HG02938 (cell line): ENCODE data around the gene CCDC92B.

Experiments used
- ATAC-seq: cut with Tn5 transposase; IDR thresholded peaks from one replicate; pipeline ENCODE4 v1.9.1; 2021; ENCODE audit warnings: mild to moderate bottlenecking, moderate library complexity; ENCODE audit not compliant: unreplicated experiment

CCDC92B gene

DNA sequence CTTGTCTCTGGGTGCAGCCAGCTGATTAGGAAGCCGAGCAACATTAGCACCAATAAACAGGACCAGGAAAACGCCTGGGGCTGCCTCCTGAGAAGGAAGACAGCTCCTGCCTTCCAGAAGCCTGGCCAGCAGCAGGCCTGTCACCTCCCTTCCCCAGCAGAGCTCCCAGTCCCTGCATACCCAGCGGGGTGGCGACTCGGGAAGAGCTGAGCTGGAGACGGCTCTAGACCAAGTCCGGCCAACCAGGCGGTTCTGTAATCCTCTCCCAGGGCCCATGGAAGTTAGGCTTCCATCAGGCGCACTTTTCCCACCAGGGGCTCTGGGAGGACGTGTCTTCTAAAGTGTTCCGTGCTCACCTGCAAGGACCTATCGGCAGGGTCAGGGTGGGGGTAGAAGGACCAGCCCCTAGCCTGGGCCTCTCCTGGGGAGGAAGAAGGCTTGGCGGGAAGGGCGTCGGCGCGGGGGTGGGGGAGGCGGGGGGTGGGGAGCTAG lies 25.9 kb downstream of the CCDC92B start:
- ATAC-seq = no peak

DNA sequence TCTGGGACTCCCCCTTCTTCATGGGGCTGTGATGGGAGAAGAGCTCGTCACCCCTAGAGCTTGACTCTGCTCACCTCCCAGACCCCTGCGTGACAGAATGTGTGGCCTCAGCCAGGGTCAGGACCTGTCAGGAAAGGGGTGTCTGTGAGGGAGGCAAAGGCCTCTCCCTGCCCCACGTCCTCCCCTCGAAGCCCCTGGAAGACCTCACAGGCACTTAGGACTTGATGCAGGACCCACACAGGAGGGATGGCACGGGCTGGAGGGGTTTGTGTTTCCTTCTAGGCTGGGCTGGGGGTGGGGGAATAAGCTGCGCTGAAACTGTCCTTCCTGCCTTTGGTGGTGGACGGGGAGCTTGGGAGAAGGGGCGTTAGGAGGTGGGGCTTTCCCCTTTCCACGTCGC lies 26.8 kb downstream of the CCDC92B start:
- ATAC-seq = no peak

- no peak for ATAC-seq
Observed at GRCh38 chr17:2721603-2722002, 27.8 kb downstream of the CCDC92B start.

- ATAC-seq = no peak
Observed at GRCh38 chr17:2719861-2720260, 29.6 kb downstream of the CCDC92B start.

GRCh38 chr17:2718150-2718938 lies 31.1 kb downstream of the CCDC92B start:
- no peak for ATAC-seq

GRCh38 chr17:2716649-2717048 lies 32.8 kb downstream of the CCDC92B start:
- ATAC-seq = no peak

GRCh38 chr17:2713881-2714280 lies 35.6 kb downstream of the CCDC92B start:
- ATAC-seq = no peak

DNA sequence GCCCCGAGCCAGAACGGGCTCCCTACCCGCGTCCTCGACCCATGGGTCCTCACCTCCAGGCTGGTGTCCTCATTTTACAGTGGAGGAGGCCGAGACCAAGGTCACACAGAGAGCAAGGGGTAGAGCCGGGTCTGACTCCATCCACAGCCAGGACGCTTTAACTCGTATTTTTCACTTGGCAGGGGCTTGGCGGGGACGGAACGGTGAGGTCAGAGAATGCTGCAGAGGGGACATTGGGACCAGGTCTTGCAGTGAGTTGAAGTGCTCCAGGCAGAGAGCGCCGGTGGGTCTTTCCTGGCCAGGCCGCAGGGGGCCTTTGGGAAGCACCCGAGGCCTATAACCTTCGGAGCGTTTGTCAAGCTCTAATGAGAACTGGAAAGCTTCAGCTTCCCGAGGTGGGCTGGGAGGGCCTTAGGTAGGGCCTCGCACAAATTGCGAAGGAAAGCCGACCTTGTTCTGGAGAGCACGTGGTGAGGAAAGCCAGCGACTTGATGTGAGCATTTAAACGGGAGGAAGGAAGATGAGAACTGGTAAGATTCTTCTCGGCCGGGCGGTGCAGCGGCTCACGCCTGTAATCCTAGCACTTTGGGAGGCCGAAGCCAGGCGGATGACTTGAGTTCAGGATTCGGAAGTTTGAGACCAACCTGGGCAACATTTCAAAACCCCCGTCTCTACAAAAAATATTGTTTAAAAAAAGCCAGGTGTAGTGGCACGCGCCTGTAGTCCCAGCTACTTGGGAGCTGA lies 37.0 kb downstream of the CCDC92B start:
- ATAC-seq = no peak

- peak; percentile 65 for ATAC-seq
Observed at GRCh38 chr17:2711608-2712299, 37.7 kb downstream of the CCDC92B start, which contains the start of gene CLUH. TSS of gene CLUH (minus strand) at chr17:2711764. CDS start at chr17:2711661, 103 bp downstream.

DNA sequence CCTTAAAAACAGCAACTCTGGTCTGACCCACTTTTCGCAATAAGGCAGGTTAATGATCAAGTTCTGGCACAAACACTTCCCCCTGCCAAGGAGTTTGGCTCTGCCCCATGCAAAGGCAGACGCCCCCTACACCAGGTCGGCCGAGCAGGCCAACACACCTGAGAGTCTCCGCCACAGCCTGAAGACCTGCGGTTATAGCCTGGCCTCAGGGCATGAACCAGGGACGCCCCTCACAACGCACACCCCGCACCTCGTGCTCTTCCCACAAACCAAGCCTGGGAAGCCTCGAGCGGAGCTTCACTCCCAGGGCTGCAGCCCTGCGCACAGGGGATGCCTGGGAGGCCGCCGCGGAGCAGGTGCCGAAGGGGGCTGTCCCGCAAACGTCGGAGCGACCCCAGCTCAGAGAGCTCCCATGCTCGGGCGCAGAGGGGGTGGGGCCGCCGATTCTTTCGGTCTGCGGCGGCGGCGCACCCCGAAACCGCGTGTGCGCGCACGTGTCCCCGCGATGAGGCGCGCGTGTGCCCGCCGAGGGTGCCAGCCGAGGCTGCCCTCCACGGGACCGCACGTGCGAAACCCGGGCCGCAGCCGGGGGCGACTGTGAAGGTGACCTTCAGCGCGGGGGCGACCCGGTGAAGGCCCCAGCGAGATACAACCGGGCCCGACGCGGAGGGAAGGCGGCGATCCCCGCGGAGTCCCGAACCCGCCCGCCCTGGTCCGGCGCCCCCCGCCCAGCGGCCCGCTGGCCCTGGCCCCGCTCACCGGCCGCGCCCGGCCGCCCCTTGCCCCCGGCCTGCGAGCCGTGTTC lies 38.4 kb downstream of the CCDC92B start:
- ATAC-seq = peak; percentile 12

- no peak for ATAC-seq
Observed at GRCh38 chr17:2710071-2710802, 39.2 kb downstream of the CCDC92B start.

- ATAC-seq = no peak
Observed at GRCh38 chr17:2709183-2709661, 40.2 kb downstream of the CCDC92B start.

DNA sequence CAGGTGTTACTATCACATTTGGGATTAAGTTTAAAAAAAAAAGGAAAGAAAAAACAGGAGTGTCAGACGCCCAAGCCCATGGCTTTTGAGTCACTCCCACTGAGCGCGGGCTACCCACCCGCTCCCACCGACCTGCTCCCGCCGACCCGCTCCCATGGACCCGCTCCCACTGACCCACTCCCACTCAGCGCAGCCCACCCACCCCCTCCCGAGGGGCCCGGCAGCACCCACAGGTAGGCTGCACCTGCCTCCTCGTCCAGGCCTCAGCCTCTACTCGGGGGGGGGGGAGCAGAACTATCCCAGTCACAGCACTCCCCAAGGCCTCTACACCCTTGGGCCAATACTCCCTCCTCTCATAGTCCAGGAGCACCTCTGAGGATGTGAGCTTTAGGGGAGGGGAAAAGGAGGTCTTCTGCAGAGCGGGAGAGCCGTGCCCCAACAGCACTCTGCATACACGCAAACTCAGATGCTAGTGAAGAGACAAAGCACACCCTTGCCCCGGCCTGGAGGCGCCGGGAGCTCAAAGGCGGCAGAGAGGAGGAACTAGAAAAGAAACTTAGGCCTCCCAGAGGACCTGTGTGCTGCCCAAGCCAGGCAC lies 40.8 kb downstream of the CCDC92B start:
- ATAC-seq = no peak

GRCh38 chr17:2707721-2708584 lies 41.5 kb downstream of the CCDC92B start:
- ATAC-seq = no peak

- no peak for ATAC-seq
Observed at GRCh38 chr17:2706911-2707510, 42.4 kb downstream of the CCDC92B start.

- no peak for ATAC-seq
Observed at GRCh38 chr17:2705888-2706795, 43.3 kb downstream of the CCDC92B start.

- ATAC-seq = no peak
Observed at GRCh38 chr17:2705263-2705662, 44.2 kb downstream of the CCDC92B start.
